T-cell (primary cell): Measurements from ENCODE around the gene MOB1A. TPM values are rescaled to one million over a fixed set of nuclear protein-coding genes. Genes with fewer than 3 reads are reported as not detected.

ENCODE experiments used
- ATAC-seq, 4 experiments: fragments of 200-7000 bp in 3 of 4; fragments of 150-1000 bp in 1 of 4; cut with Tn5 transposase; replicated peaks in 1 of 4; 1 replicate in 3 of 4; 2 replicates in 1 of 4; pipeline ENCODE4 v1.10.0; 2021; ENCODE audit warnings: moderate library complexity in 3 of 4, mild to moderate bottlenecking in 2 of 4, moderate number of reproducible peaks in 1 of 4
- CTCF ChIA-PET, 2 donors: fragments of 300-600 bp; sonication (Branson Sonifier 250); formaldehyde crosslinking; loops; one replicate each; lab custom pipeline; 2022; ENCODE audit warnings: antibody characterized with exemption in 2 of 2; lab: Charles Lee
- POLR2A ChIA-PET, 2 donors: fragments of 300-600 bp; sonication (Branson Sonifier 250); formaldehyde crosslinking; loops; one replicate each; lab custom pipeline; 2022; ENCODE audit warnings: antibody characterized with exemption in 2 of 2; lab: Charles Lee
- DNase-seq, 35 experiments: peaks; one replicate each; pipeline versions ENCODE4 v3.0.0 to v3.0.0-alpha.2; 2013 to 2023
- H3K27ac ChIP-seq: one replicate; pipeline ENCODE4 v1.5.1; 2013; ENCODE audit warnings: low read length
- H3K27me3 ChIP-seq, 2 experiments: replicated peaks in 1 of 2; 1 replicate in 1 of 2; 2 replicates in 1 of 2; pipeline versions ENCODE4 v1.6.1 to v1.7.0; 2013; ENCODE audit warnings: low read length in 1 of 2, mixed read lengths in 1 of 2; ENCODE audit not compliant: control insufficient read depth in 2 of 2, insufficient read depth in 2 of 2; ENCODE audit errors: extremely low read depth in 1 of 2
- H3K36me3 ChIP-seq, 2 donors: 1 replicate in 1 of 2; 2 replicates in 1 of 2; pipeline versions ENCODE4 v1.6.1 to v1.7.0; 2013; ENCODE audit warnings: low read length in 1 of 2; ENCODE audit not compliant: control insufficient read depth in 2 of 2, insufficient read depth in 1 of 2; ENCODE audit errors: extremely low read depth in 1 of 2
- H3K4me1 ChIP-seq, 2 experiments: 1 replicate in 1 of 2; 2 replicates in 1 of 2; pipeline versions ENCODE4 v1.6.1 to v1.7.0; 2013; ENCODE audit warnings: low read length in 2 of 2, mixed read lengths in 1 of 2; ENCODE audit not compliant: insufficient read depth in 2 of 2, control insufficient read depth in 1 of 2; ENCODE audit errors: extremely low read depth in 1 of 2
- H3K4me3 ChIP-seq, 2 donors: 1 replicate in 1 of 2; 2 replicates in 1 of 2; pipeline versions ENCODE4 v1.5.1 to v1.7.0; 2013; ENCODE audit warnings: mild to moderate bottlenecking in 2 of 2, low read length in 1 of 2, moderate library complexity in 1 of 2; ENCODE audit not compliant: control insufficient read depth in 1 of 2; ENCODE audit errors: extremely low read depth in 1 of 2
- H3K9me3 ChIP-seq: 2 replicates; pipeline ENCODE4 v1.7.0; 2013
- H3K27ac Mint-ChIP-seq, 2 donors: one replicate each; pipeline ENCODE4 v1.8.0; 2020 to 2021; ENCODE audit warnings: mild to moderate bottlenecking in 2 of 2, mixed read lengths in 2 of 2
- H3K27me3 Mint-ChIP-seq, 2 donors: one replicate each; pipeline ENCODE4 v1.8.0; 2021 to 2022; ENCODE audit warnings: mixed read lengths in 2 of 2
- H3K36me3 Mint-ChIP-seq: one replicate; pipeline ENCODE4 v1.8.0; 2021; ENCODE audit warnings: mixed read lengths
- H3K4me1 Mint-ChIP-seq, 3 donors: one replicate each; pipeline ENCODE4 v1.8.0; 2020 to 2022; ENCODE audit warnings: mixed read lengths in 3 of 3, mild to moderate bottlenecking in 1 of 3
- H3K4me3 Mint-ChIP-seq, 3 donors: one replicate each; pipeline ENCODE4 v1.8.0; 2020 to 2022; ENCODE audit warnings: mild to moderate bottlenecking in 3 of 3, mixed read lengths in 3 of 3, moderate library complexity in 3 of 3
- H3K9me3 Mint-ChIP-seq, 3 donors: one replicate each; pipeline ENCODE4 v1.8.0; 2020 to 2022; ENCODE audit warnings: mixed read lengths in 3 of 3
- WGBS: methylation state at CpG from one replicate; pipeline ENCODE4 v1.1.5; 2013; ENCODE audit warnings: missing lambda C conversion rate; ENCODE audit not compliant: insufficient coverage; 5-methylcytosine and 5-hydroxymethylcytosine counted together
- total RNA-seq, 35 experiments: library from RNA in 6 of 35; stranded (reverse) in 6 of 35; fragments of 120-200 nt in 1 of 35; gene quantifications; one replicate each; pipeline versions ENCODE4 v1.2.1 to v1.2.4 and lab custom pipeline; 2013 to 2026

The MOB1A gene
- total RNA-seq, 5 donors from 2014 or later (not counting 1 experiment from before 2014, with no cell fraction given): 131 to 156 (median 138) TPM

- Mint-ChIP-seq H3K9me3 (no peaks in the 10 kb centered on the region), H3K36me3 (peaks cover 34% of the 10 kb centered on the region), H3K27me3 (no peaks in the 10 kb centered on the region), H3K27ac (no peak overlapping the region), H3K4me3 (no peak overlapping the region), H3K4me1 (peaks cover 0 to 9% (median 7%) of the 10 kb centered on the region in 3 donors)
- ATAC-seq (no peak), DNase-seq (no peak)
- H3K27ac ChIP-seq: no peak overlapping the region
- no peaks in the 10 kb centered on the region for H3K27me3 ChIP-seq
- ChIA-PET POLR2A (interaction anchor here in 1 of 2 donors (1.0 kb wide), 1 partner anchor 227 kb away, joined by 3 read pairs; no protein-coding TSS in a partner anchor), CTCF (no interaction called here)
- no peak overlapping the region for H3K4me3 ChIP-seq
- H3K4me1 ChIP-seq: peaks cover 0 to 2% of the 10 kb centered on the region in 2 experiments
- H3K9me3 ChIP-seq: no peaks in the 10 kb centered on the region
- peaks cover 3 to 46% of the 10 kb centered on the region in 2 donors for H3K36me3 ChIP-seq
- WGBS: 100% methylated on average over 1 of the region's 3 CpGs
Observed at GRCh38 chr2:74212702-74213410, 34.2 kb upstream of the MOB1A start.

DNA sequence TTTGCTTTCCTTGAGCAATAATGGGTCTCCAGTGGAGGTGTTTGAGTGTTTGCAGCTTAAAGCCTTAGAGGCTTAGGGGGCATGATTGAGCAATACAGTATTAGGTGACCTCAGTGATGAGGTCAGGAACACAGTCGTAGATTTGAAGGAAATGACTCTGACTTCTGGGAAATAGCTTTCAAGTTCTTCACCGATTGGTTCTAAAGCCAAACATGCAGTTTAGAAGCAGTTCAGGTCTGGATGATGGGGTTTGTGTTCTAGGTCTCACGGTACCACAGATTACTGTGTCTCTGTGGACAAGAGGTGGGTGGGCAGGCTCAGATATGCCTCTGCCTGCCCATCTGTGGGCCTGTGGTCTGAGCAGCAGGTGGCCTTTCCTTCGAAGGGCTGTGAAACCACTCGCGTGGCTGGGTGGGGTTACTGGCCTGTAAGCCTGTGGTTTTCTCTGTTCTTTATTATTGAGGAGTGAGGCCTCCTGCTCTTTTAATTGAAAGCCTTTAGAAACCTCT lies 27.6 kb upstream of the MOB1A start:
- Mint-ChIP-seq H3K27me3 (no peaks in the 10 kb centered on the region), H3K4me1 (peaks cover 30 to 49% (median 47%) of the 10 kb centered on the region in 3 donors), H3K9me3 (no peaks in the 10 kb centered on the region), H3K36me3 (peaks cover 20% of the 10 kb centered on the region), H3K4me3 (peak overlapping the region; percentile 72 to 73 (median 72)), H3K27ac (peak overlapping the region; percentile 95 to 97)
- Histone ChIP-seq H3K27ac (peak overlapping the region; percentile 89), H3K9me3 (no peaks in the 10 kb centered on the region), H3K4me1 (peaks cover 12 to 31% of the 10 kb centered on the region in 2 experiments), H3K36me3 (peaks cover 3 to 19% of the 10 kb centered on the region in 2 donors), H3K27me3 (no peaks in the 10 kb centered on the region), H3K4me3 (peak overlapping the region in 1 of 2 donors; percentile 19)
- ChIA-PET CTCF (interaction anchor here in 1 of 2 donors (0.6 to 2.7 kb wide), 7 partner anchors 25 to 669 kb away, joined by 3 to 19 read pairs (median 4); partner anchors contain the start of gene MOB1A), POLR2A (interaction anchor here (0.7 to 1.6 kb wide), 3 partner anchors 28 kb away, joined by 3 to 6 read pairs (median 3); partner anchors contain the start of gene MOB1A (in 1 of the 2))
- DNase-seq: peak in 27 of 35 experiments; percentile 10 to 69 (median 19)
- WGBS: 0% methylated on average over 3 of the region's 6 CpGs
- ATAC-seq: peak; percentile 71 to 90 (median 80)

- H3K27ac Mint-ChIP-seq: peak overlapping the region; percentile 95 to 97
- H3K4me3 Mint-ChIP-seq: peak overlapping the region; percentile 72 to 73 (median 72)
- peak overlapping the region; percentile 89 for H3K27ac ChIP-seq
- H3K27me3 Mint-ChIP-seq: no peaks in the 10 kb centered on the region
- peak in 10 of 35 experiments; percentile 7 to 33 (median 16) for DNase-seq
- H3K4me1 Mint-ChIP-seq: peaks cover 36 to 52% (median 52%) of the 10 kb centered on the region in 3 donors
- peaks cover 3 to 15% of the 10 kb centered on the region in 2 donors for H3K36me3 ChIP-seq
- H3K36me3 Mint-ChIP-seq: peaks cover 16% of the 10 kb centered on the region
- ChIA-PET POLR2A (interaction anchor here in 1 of 2 donors (0.7 kb wide), 1 partner anchor 27 kb away, joined by 3 read pairs; the partner anchor contains the start of gene MOB1A), CTCF (interaction anchor here (0.6 to 2.7 kb wide), 6 partner anchors 21 to 669 kb away, joined by 3 to 19 read pairs (median 4); partner anchors contain the start of gene MOB1A (in 1 of the 2))
- H3K9me3 Mint-ChIP-seq: no peaks in the 10 kb centered on the region
- peaks cover 12 to 31% of the 10 kb centered on the region in 2 experiments for H3K4me1 ChIP-seq
- no peaks in the 10 kb centered on the region for H3K27me3 ChIP-seq
- WGBS: 0% methylated on average over 2 of the region's 6 CpGs
- H3K4me3 ChIP-seq: peak overlapping the region in 1 of 2 donors; percentile 19
- ATAC-seq: peak; percentile 43 to 62 (median 56)
- H3K9me3 ChIP-seq: no peaks in the 10 kb centered on the region
Observed at GRCh38 chr2:74205596-74205995, 26.9 kb upstream of the MOB1A start.

DNA sequence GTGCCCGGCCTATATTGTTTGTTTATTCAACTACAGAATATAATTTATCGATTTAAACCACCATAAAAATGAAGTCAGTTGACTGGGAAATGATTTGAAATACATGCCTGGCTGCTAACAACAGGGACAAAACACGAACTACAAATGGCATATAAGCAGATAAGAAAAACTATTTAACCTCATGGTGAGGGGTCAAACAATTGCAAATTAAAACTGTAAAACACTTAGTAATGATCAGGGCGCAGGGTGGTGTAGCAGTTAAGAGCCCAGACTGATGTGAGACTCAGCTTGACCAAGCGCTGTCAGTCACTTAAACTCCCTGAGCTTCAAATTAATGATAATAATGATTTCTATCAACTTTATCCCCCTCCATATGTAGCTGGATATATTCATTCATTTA lies 26.4 kb upstream of the MOB1A start:
- peaks cover 12 to 31% of the 10 kb centered on the region in 2 experiments for H3K4me1 ChIP-seq
- Mint-ChIP-seq H3K36me3 (peaks cover 16% of the 10 kb centered on the region), H3K9me3 (no peaks in the 10 kb centered on the region), H3K4me1 (peaks cover 41 to 57% (median 56%) of the 10 kb centered on the region in 3 donors), H3K4me3 (peak overlapping the region; percentile 72 to 73 (median 72)), H3K27me3 (no peaks in the 10 kb centered on the region), H3K27ac (peak overlapping the region; percentile 95 to 97)
- H3K9me3 ChIP-seq: no peaks in the 10 kb centered on the region
- no peaks in the 10 kb centered on the region for H3K27me3 ChIP-seq
- peak overlapping the region; percentile 89 for H3K27ac ChIP-seq
- no peak for ATAC-seq
- ChIA-PET POLR2A (interaction anchor here in 1 of 2 donors (0.5 kb wide), 1 partner anchor 24 kb away, joined by 4 read pairs; no protein-coding TSS in a partner anchor), CTCF (interaction anchor here (0.6 to 2.7 kb wide), 4 partner anchors 21 to 187 kb away, joined by 3 to 19 read pairs (median 4); partner anchors contain the start of gene MOB1A (in 1 of the 2))
- peaks cover 3 to 15% of the 10 kb centered on the region in 2 donors for H3K36me3 ChIP-seq
- H3K4me3 ChIP-seq: no peak overlapping the region
- no CpG with 5 or more reads among the region's 5 CpGs for WGBS
- no peak for DNase-seq

DNA sequence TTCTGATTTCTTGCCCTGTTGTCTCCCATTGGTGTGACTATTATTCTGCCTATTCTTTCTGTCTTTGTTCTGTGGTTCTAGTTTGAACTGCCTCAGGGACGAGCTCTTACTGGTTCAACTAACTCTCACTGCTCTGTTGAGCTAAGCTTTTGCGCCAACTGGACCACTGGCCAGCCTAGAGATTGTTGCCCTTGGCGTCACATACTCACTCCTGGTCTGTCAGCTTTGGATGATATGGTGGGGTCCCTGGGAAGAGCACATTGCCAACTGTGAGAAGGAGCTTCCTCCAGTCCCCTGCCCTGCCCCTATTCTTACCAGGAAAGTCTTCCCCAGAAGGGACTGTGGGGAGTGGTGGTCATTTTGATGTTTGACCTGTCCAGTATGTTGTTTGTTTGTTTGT lies 25.8 kb upstream of the MOB1A start:
- Mint-ChIP-seq H3K36me3 (peaks cover 11% of the 10 kb centered on the region), H3K4me1 (peaks cover 48 to 64% (median 60%) of the 10 kb centered on the region in 3 donors), H3K4me3 (peak overlapping the region in 1 of 3 donors; percentile 73), H3K27ac (peak overlapping the region; percentile 34 to 97), H3K9me3 (no peaks in the 10 kb centered on the region), H3K27me3 (no peaks in the 10 kb centered on the region)
- H3K36me3 ChIP-seq: peaks cover 3 to 9% of the 10 kb centered on the region in 2 donors
- ATAC-seq (no peak), DNase-seq (no peak)
- H3K4me3 ChIP-seq: no peak overlapping the region
- H3K27ac ChIP-seq: no peak overlapping the region
- H3K4me1 ChIP-seq: peaks cover 18 to 38% of the 10 kb centered on the region in 2 experiments
- no peaks in the 10 kb centered on the region for H3K9me3 ChIP-seq
- WGBS: no CpG with 5 or more reads among the region's 3 CpGs
- no peaks in the 10 kb centered on the region for H3K27me3 ChIP-seq
- ChIA-PET CTCF (no interaction called here), POLR2A (interaction anchor here (0.5 to 0.9 kb wide), 2 partner anchors 14 to 25 kb away, joined by 4 read pairs; no protein-coding TSS in a partner anchor)

GRCh38 chr2:74201596-74201995 lies 22.9 kb upstream of the MOB1A start:
- peaks cover 23 to 40% of the 10 kb centered on the region in 2 experiments for H3K4me1 ChIP-seq
- Mint-ChIP-seq H3K4me3 (no peak overlapping the region), H3K9me3 (no peaks in the 10 kb centered on the region), H3K27me3 (no peaks in the 10 kb centered on the region), H3K36me3 (no peaks in the 10 kb centered on the region), H3K4me1 (peaks cover 55 to 60% (median 58%) of the 10 kb centered on the region in 3 donors), H3K27ac (peak overlapping the region in 1 of 2 donors; percentile 78)
- ChIA-PET CTCF (interaction anchor here in 1 of 2 donors (0.7 kb wide), 1 partner anchor 333 kb away, joined by 3 read pairs; no protein-coding TSS in a partner anchor), POLR2A (interaction anchor here in 1 of 2 donors (0.6 kb wide), 1 partner anchor 629 kb away, joined by 3 read pairs; no protein-coding TSS in a partner anchor)
- no peaks in the 10 kb centered on the region for H3K27me3 ChIP-seq
- no peaks in the 10 kb centered on the region for H3K36me3 ChIP-seq
- no peak overlapping the region for H3K27ac ChIP-seq
- H3K4me3 ChIP-seq: no peak overlapping the region
- H3K9me3 ChIP-seq: no peaks in the 10 kb centered on the region
- WGBS: no CpG with 5 or more reads among the region's 1 CpG
- no peak for DNase-seq
- ATAC-seq: no peak
